Nephron progenitor cell (in vitro differentiated cells): ENCODE measurements around the gene TMBIM4.
"Not testable (repeated sequence)": the region's sequence is repeated elsewhere in the genome, so short reads cannot be mapped to it uniquely, and the experiment has no call there.

ENCODE experiments used
- DNase-seq: peaks from one replicate; pipeline ENCODE4 v3.0.0; 2021
- H3K27ac Mint-ChIP-seq: 2 replicates; pipeline ENCODE4 v1.8.0; 2021; ENCODE audit warnings: mild to moderate bottlenecking, moderate library complexity, mixed read lengths
- H3K27me3 Mint-ChIP-seq: 2 replicates; pipeline ENCODE4 v1.8.0; 2021; ENCODE audit warnings: mild to moderate bottlenecking, low read depth, mixed read lengths; ENCODE audit not compliant: poor library complexity
- H3K36me3 Mint-ChIP-seq: 2 replicates; pipeline ENCODE4 v1.8.0; 2021; ENCODE audit warnings: low read depth, mixed read lengths
- H3K4me1 Mint-ChIP-seq: 2 replicates; pipeline ENCODE4 v1.8.0; 2021; ENCODE audit warnings: mixed read lengths
- H3K4me3 Mint-ChIP-seq: 2 replicates; pipeline ENCODE4 v1.8.0; 2021; ENCODE audit warnings: mild to moderate bottlenecking, moderate library complexity, mixed read lengths
- H3K9me3 Mint-ChIP-seq: 2 replicates; pipeline ENCODE4 v1.8.0; 2021; ENCODE audit warnings: mild to moderate bottlenecking, moderate library complexity, mixed read lengths
- TF ChIP-seq, protein P1 (sequence below): fragments of 200-600 bp; sonication (generic); IDR thresholded peaks from 2 replicates; pipeline ENCODE4 v1.5.0; 2021; ENCODE audit warnings: antibody characterized with exemption

The TMBIM4 gene

DNA sequence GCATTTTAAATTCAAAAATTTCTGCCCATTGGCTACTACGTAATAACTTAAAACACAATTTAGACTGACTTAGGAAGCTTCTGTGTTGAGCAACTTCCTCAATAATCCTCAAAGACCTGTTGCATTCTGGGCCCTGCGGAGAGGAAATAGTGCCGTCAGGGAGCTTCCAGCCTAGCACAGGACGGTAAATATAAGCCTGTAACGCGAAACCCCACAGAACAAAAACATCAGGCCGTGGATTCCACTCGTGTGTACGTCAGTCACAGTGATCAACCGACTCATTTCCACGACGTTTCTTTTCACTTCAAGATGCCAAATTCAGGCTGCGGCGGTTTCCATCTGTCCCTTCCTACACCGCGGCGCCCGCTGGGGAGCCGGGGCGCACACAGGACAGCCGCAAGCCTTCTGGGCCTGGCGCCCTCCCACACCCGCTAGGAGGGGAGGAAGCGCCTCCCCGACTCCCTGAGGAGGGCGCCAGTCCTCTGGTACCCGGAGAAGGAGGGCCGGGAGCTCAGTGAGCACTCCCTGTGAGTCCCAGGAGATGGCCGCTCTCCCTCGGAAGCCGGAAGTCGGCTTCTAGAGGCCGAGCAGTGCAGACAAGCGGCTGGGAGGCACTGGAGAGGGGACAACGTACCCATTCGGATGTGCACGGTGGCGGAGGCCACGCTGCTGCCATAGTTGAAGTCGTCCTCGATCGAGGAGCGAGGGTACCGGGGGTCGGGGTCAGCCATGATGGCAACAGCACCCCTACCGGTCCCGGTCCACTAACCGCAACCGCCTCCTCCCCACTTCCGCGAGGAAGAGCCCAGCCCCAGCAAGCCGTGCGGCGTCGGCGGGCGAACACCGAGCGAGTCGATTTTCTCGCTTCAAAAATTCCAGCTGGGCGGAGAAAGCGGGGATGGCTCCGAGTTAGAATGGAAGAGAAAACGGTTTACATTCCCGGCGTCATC, at the start of gene TMBIM4:
TSS of gene TMBIM4 (minus strand) at position 776 of the 950 bp plus-strand sequence. CDS start at position 731, 45 bp downstream.
- H3K4me3 Mint-ChIP-seq = peak within 1 kb of the TSS; percentile 86
- H3K4me1 Mint-ChIP-seq = peaks cover 13% of the 10 kb centered on the region
- TF ChIP-seq, protein P1, sequence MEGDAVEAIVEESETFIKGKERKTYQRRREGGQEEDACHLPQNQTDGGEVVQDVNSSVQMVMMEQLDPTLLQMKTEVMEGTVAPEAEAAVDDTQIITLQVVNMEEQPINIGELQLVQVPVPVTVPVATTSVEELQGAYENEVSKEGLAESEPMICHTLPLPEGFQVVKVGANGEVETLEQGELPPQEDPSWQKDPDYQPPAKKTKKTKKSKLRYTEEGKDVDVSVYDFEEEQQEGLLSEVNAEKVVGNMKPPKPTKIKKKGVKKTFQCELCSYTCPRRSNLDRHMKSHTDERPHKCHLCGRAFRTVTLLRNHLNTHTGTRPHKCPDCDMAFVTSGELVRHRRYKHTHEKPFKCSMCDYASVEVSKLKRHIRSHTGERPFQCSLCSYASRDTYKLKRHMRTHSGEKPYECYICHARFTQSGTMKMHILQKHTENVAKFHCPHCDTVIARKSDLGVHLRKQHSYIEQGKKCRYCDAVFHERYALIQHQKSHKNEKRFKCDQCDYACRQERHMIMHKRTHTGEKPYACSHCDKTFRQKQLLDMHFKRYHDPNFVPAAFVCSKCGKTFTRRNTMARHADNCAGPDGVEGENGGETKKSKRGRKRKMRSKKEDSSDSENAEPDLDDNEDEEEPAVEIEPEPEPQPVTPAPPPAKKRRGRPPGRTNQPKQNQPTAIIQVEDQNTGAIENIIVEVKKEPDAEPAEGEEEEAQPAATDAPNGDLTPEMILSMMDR = no peak
- peak within 1 kb of the TSS; percentile 97 for H3K27ac Mint-ChIP-seq
- H3K36me3 Mint-ChIP-seq = peaks cover 48% of the 10 kb centered on the region
- peak; percentile 61 for DNase-seq
- H3K27me3 Mint-ChIP-seq = peaks cover 3% of the 10 kb centered on the region
- H3K9me3 Mint-ChIP-seq = peaks cover 84% of the 10 kb centered on the region

DNA sequence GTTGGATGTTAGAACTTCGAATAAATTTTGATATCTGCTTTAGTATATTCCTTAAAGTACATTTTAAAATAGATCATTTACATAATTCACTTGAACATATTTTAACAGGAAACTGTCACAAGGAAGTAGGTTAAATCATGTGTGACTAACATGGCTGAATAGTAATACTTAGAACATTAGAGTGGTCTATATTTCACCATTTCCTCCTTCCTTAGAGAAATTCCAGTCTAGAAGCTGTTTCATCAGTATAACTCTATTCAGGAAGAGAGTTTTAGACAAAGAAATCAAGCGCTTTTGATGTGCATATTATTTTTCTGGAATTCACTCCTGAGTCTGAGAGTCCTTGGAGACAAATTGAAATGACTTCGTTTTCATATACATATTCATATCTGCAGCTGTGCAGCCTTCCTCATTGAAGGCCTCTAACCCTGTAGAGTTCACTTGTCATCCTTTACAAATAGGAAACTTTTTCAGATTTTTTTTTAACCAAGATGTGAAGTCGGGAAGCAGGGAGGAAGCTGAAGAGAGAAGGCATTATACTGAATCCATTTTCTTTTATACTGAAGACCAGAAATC, 47.6 kb upstream of the TMBIM4 start:
- H3K4me1 Mint-ChIP-seq = peaks cover 3% of the 10 kb centered on the region
- H3K27ac Mint-ChIP-seq = no peak overlapping the region
- peaks cover 36% of the 10 kb centered on the region for H3K9me3 Mint-ChIP-seq
- H3K27me3 Mint-ChIP-seq = no peaks in the 10 kb centered on the region
- DNase-seq = no peak
- H3K4me3 Mint-ChIP-seq = no peak overlapping the region
- peaks cover 29% of the 10 kb centered on the region for H3K36me3 Mint-ChIP-seq
- TF ChIP-seq, protein P1 = no peak

DNA sequence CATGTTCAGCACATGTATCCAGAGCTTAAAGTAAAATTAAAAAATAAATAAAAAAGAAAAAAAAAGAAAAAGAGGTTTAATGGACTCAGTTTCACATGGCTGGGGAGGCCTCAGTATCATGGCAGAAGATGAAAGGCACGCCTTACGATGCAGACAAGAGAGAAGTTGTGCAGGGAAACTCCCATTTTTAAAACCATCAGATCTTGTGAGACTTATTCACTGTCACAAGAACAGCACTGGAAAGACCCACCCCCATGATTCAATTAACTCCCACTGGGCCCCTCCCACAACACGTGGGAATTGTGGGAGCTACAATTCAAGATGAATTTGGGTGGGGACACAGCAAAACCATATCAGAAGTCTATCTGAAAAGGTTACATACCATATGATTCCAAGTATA, 43.2 kb upstream of the TMBIM4 start:
- H3K4me1 Mint-ChIP-seq, H3K9me3 Mint-ChIP-seq, H3K36me3 Mint-ChIP-seq, H3K27me3 Mint-ChIP-seq, H3K4me3 Mint-ChIP-seq, H3K27ac Mint-ChIP-seq, DNase-seq: not testable (repeated sequence)

- peaks cover 17% of the 10 kb centered on the region for H3K9me3 Mint-ChIP-seq
- not testable (repeated sequence) for H3K4me3 Mint-ChIP-seq, H3K36me3 Mint-ChIP-seq, H3K27me3 Mint-ChIP-seq, H3K27ac Mint-ChIP-seq, DNase-seq, H3K4me1 Mint-ChIP-seq
These were observed 41.8 kb upstream of the TMBIM4 start for GRCh38 chr12:66211573-66211972.

GRCh38 chr12:66210840-66211239, 41.0 kb upstream of the TMBIM4 start:
- Mint-ChIP-seq H3K36me3 (peaks cover 9% of the 10 kb centered on the region), H3K9me3 (peaks cover 17% of the 10 kb centered on the region), H3K4me3 (no peak overlapping the region), H3K27me3 (peaks cover 4% of the 10 kb centered on the region), H3K27ac (no peak overlapping the region), H3K4me1 (peaks cover 9% of the 10 kb centered on the region)
- TF ChIP-seq, protein P1 = no peak
- DNase-seq = no peak

- Mint-ChIP-seq H3K27me3 (peaks cover 4% of the 10 kb centered on the region), H3K4me3 (no peak overlapping the region), H3K27ac (no peak overlapping the region), H3K9me3 (peaks cover 9% of the 10 kb centered on the region), H3K4me1 (no peaks in the 10 kb centered on the region), H3K36me3 (no peaks in the 10 kb centered on the region)
- no peak for DNase-seq
- TF ChIP-seq, protein P1 = no peak
These were observed 36.3 kb upstream of the TMBIM4 start for GRCh38 chr12:66206141-66206540.
